ENCODE data around the gene PLA2G4D.

The PLA2G4D gene

GRCh38 chr15:42102646-42103235 lies 8.4 kb upstream of the PLA2G4D start:
- no peak; the same call in 1 of the 3 replicates for ATAC-seq
- TF ChIP-seq ZC3H10 (CRISPR knock-in tag; IDR thresholded peaks at IDR 0.05) = no peak
- no peak for TF ChIP-seq ZNF565 (CRISPR knock-in tag; conservative IDR thresholded peaks at IDR 0.05; ENCODE audit: low read depth)
- no peak for TF ChIP-seq PPARA (CRISPR knock-in tag; IDR thresholded peaks at IDR 0.05; ENCODE audit: borderline replicate concordance)
- TF ChIP-seq BACH2 (CRISPR knock-in tag; IDR thresholded peaks at IDR 0.05; ENCODE audit: borderline replicate concordance) = no peak
- TF ChIP-seq OSR1 (CRISPR knock-in tag; IDR thresholded peaks at IDR 0.05) = no peak
- TF ChIP-seq POU6F1 (CRISPR knock-in tag; IDR thresholded peaks at IDR 0.05; ENCODE audit: borderline replicate concordance, low read depth) = no peak

GRCh38 chr15:42101861-42102260 lies 7.5 kb upstream of the PLA2G4D start:
- no peak for ATAC-seq
- TF ChIP-seq PPARA (CRISPR knock-in tag; IDR thresholded peaks at IDR 0.05; ENCODE audit: borderline replicate concordance) (no peak), ZNF565 (CRISPR knock-in tag; conservative IDR thresholded peaks at IDR 0.05; ENCODE audit: low read depth) (no peak)

GRCh38 chr15:42100021-42100800 lies 5.8 kb upstream of the PLA2G4D start:
- ATAC-seq = no peak

More at GRCh38 chr15:42100021-42100800, 5.8 kb upstream of the PLA2G4D start:
- TF ChIP-seq ZNF8 (CRISPR knock-in tag; IDR thresholded peaks at IDR 0.05) (no peak), ARNTL (CRISPR knock-in tag; IDR thresholded peaks at IDR 0.05; ENCODE audit: borderline replicate concordance, low read depth) (no peak), ZFP30 (CRISPR knock-in tag; IDR thresholded peaks at IDR 0.05) (no peak), TOX (CRISPR knock-in tag; IDR thresholded peaks at IDR 0.05; ENCODE audit: borderline replicate concordance) (no peak), BACH2 (CRISPR knock-in tag; IDR thresholded peaks at IDR 0.05; ENCODE audit: borderline replicate concordance) (no peak), CREB5 (CRISPR knock-in tag; IDR thresholded peaks at IDR 0.05; ENCODE audit: low read depth) (no peak), SNAI2 (CRISPR knock-in tag; IDR thresholded peaks at IDR 0.05) (no peak), OSR1 (CRISPR knock-in tag; IDR thresholded peaks at IDR 0.05) (no peak), ZNF565 (CRISPR knock-in tag; conservative IDR thresholded peaks at IDR 0.05; ENCODE audit: low read depth) (no peak), POU6F1 (CRISPR knock-in tag; IDR thresholded peaks at IDR 0.05; ENCODE audit: borderline replicate concordance, low read depth) (no peak), CSDC2 (CRISPR knock-in tag; IDR thresholded peaks at IDR 0.05) (no peak), CSRNP3 (CRISPR knock-in tag; IDR thresholded peaks at IDR 0.05) (no peak), TCF4 (CRISPR knock-in tag; IDR thresholded peaks at IDR 0.05; ENCODE audit: borderline replicate concordance) (no peak), GLIS3 (CRISPR knock-in tag; IDR thresholded peaks at IDR 0.05) (no peak)
- TF ChIP-seq, protein P1, sequence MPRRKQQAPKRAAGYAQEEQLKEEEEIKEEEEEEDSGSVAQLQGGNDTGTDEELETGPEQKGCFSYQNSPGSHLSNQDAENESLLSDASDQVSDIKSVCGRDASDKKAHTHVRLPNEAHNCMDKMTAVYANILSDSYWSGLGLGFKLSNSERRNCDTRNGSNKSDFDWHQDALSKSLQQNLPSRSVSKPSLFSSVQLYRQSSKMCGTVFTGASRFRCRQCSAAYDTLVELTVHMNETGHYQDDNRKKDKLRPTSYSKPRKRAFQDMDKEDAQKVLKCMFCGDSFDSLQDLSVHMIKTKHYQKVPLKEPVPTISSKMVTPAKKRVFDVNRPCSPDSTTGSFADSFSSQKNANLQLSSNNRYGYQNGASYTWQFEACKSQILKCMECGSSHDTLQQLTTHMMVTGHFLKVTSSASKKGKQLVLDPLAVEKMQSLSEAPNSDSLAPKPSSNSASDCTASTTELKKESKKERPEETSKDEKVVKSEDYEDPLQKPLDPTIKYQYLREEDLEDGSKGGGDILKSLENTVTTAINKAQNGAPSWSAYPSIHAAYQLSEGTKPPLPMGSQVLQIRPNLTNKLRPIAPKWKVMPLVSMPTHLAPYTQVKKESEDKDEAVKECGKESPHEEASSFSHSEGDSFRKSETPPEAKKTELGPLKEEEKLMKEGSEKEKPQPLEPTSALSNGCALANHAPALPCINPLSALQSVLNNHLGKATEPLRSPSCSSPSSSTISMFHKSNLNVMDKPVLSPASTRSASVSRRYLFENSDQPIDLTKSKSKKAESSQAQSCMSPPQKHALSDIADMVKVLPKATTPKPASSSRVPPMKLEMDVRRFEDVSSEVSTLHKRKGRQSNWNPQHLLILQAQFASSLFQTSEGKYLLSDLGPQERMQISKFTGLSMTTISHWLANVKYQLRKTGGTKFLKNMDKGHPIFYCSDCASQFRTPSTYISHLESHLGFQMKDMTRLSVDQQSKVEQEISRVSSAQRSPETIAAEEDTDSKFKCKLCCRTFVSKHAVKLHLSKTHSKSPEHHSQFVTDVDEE (CRISPR knock-in tag; IDR thresholded peaks at IDR 0.05) = no peak
